Spinal cord (tissue), 10 donors: Measurements from ENCODE around the gene PCID2. TPM values are rescaled to one million over a fixed set of nuclear protein-coding genes. Genes with fewer than 3 reads are reported as not detected.

ENCODE experiments used
- DNase-seq, 6 donors: peaks; one replicate each; pipeline versions ENCODE4 v3.0.0 to v3.0.0-alpha.2; 2013 to 2015; ENCODE audit warnings: low spot score in 6 of 6, low read depth in 4 of 6
- H3K27ac ChIP-seq: one replicate; pipeline ENCODE4 v1.5.1; 2013; ENCODE audit warnings: low read depth, low read length, control low read depth
- H3K27me3 ChIP-seq: one replicate; pipeline ENCODE4 v1.6.1; 2013; ENCODE audit warnings: low read length; ENCODE audit not compliant: control insufficient read depth, insufficient read depth
- H3K36me3 ChIP-seq: one replicate; pipeline ENCODE4 v1.6.1; 2013; ENCODE audit warnings: low read length; ENCODE audit not compliant: control insufficient read depth, insufficient read depth
- H3K4me1 ChIP-seq: one replicate; pipeline ENCODE4 v1.6.1; 2013; ENCODE audit warnings: low read length; ENCODE audit not compliant: control insufficient read depth, insufficient read depth
- H3K4me3 ChIP-seq: one replicate; pipeline ENCODE4 v1.5.1; 2013; ENCODE audit warnings: low read depth, low read length, control low read depth
- H3K9me3 ChIP-seq: one replicate; pipeline ENCODE4 v1.6.1; 2013; ENCODE audit warnings: low read length; ENCODE audit not compliant: control insufficient read depth, insufficient read depth
- WGBS: methylation state at CpG from one replicate; pipeline ENCODE4 v1.1.5; 2013; ENCODE audit warnings: missing lambda C conversion rate; ENCODE audit not compliant: insufficient coverage; 5-methylcytosine and 5-hydroxymethylcytosine counted together
- polyA plus RNA-seq, 2 donors: library from polyadenylated mRNA; unstranded; fragments of 120-200 nt; gene quantifications; one replicate each; pipeline ENCODE4 v1.2.1, GENCODE V29; 2013; ENCODE audit not compliant: insufficient read length in 2 of 2
- total RNA-seq, 2 donors: library from RNA; depleted of rRNA in 1 of 2; stranded (reverse); fragments of 120-200 nt in 1 of 2; fragments of >200 nt in 1 of 2; gene quantifications; one replicate each; pipeline versions ENCODE4 v1.2.3 to v1.2.4, GENCODE V29; 2013 to 2014
- donor health status: healthy.

The PCID2 gene
- total and polyA plus RNA-seq, 4 donors: 32.4 to 51.5 (median 45.4) TPM

DNA sequence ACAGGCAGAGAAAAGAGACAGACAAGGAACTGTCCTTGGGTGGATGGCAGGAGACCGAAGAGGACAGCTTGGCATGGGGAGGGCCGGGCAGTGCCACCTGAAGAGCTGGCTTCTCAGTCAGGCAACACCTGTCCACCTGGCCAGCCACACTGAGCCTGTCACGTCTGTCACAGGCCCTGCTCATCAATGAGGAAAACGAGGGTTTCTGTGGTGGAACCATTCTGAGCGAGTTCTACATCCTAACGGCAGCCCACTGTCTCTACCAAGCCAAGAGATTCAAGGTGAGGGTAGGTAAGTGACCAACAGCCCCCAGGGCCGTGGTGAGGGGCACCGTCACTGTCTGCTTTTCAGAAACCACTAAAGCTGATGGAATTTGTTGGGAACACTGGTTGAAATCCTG, 61.3 kb downstream of the PCID2 start:
- Histone ChIP-seq H3K27me3 (peaks cover 4% of the 10 kb centered on the region), H3K36me3 (peaks cover 7% of the 10 kb centered on the region), H3K4me3 (no peak overlapping the region), H3K27ac (no peak overlapping the region), H3K9me3 (no peaks in the 10 kb centered on the region), H3K4me1 (peaks cover 7% of the 10 kb centered on the region)
- WGBS: 83% methylated on average over 5 of the region's 8 CpGs
- DNase-seq: no peak

GRCh38 chr13:113146750-113147149, 61.7 kb downstream of the PCID2 start:
- Histone ChIP-seq H3K4me3 (no peak overlapping the region), H3K4me1 (peaks cover 3% of the 10 kb centered on the region), H3K9me3 (no peaks in the 10 kb centered on the region), H3K27ac (no peak overlapping the region), H3K36me3 (peaks cover 7% of the 10 kb centered on the region), H3K27me3 (no peaks in the 10 kb centered on the region)
- DNase-seq: no peak
- 79% methylated on average over 9 of the region's 9 CpGs for WGBS

DNA sequence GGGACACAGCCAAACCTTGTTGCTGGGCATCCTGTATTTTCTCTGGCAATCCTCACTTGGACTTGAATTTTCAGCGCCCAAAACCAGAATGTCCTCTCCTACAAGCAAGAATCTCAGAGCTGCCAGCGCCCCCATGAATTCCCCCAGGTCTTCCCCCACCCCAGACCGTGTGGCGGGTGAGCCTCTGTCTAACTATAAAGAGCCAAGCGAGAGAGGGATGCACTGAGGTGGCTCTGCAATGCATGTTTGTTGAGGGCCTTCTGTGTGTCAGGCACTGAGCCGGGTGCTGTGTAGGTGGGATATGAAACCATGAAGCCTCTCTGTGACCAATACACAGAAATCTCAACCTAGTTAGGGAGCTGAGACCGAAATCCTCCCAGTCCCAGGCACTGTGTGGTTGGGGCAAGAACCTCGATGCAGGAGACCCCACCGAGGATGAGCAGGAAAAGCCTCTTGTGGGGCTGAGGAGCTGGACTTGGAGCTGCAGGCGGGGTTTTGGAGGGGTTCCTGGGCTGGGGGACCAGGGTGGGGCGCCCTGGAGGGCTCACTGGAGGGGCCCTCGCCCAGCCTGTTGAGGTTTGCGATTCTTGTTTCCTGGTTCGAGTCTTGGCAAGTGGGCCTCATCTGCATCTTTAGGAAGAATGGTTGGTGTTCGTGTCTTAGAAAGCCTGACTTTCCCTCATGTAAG, 62.4 kb downstream of the PCID2 start:
- H3K4me1 ChIP-seq: no peaks in the 10 kb centered on the region
- H3K27ac ChIP-seq: no peak overlapping the region
- H3K27me3 ChIP-seq: no peaks in the 10 kb centered on the region
- DNase-seq: no peak
- peaks cover 12% of the 10 kb centered on the region for H3K36me3 ChIP-seq
- H3K4me3 ChIP-seq: no peak overlapping the region
- 94% methylated on average over 8 of the region's 15 CpGs for WGBS
- H3K9me3 ChIP-seq: no peaks in the 10 kb centered on the region

GRCh38 chr13:113145496-113145895, 63.0 kb downstream of the PCID2 start:
- no peak for DNase-seq
- no peak overlapping the region for H3K27ac ChIP-seq
- no peak overlapping the region for H3K4me3 ChIP-seq
- no peaks in the 10 kb centered on the region for H3K9me3 ChIP-seq
- peaks cover 14% of the 10 kb centered on the region for H3K36me3 ChIP-seq
- 80% methylated on average over 6 of the region's 12 CpGs for WGBS
- no peaks in the 10 kb centered on the region for H3K4me1 ChIP-seq
- H3K27me3 ChIP-seq: no peaks in the 10 kb centered on the region

GRCh38 chr13:113144255-113144629, 64.2 kb downstream of the PCID2 start:
- H3K27me3 ChIP-seq: no peaks in the 10 kb centered on the region
- DNase-seq: no peak
- no peak overlapping the region for H3K4me3 ChIP-seq
- peaks cover 7% of the 10 kb centered on the region for H3K36me3 ChIP-seq
- no peak overlapping the region for H3K27ac ChIP-seq
- H3K4me1 ChIP-seq: no peaks in the 10 kb centered on the region
- 53% methylated on average over 3 of the region's 12 CpGs for WGBS
- no peaks in the 10 kb centered on the region for H3K9me3 ChIP-seq

- 74% methylated on average over 39 of the region's 39 CpGs for WGBS
- no peak overlapping the region for H3K4me3 ChIP-seq
- H3K4me1 ChIP-seq: no peaks in the 10 kb centered on the region
- H3K9me3 ChIP-seq: no peaks in the 10 kb centered on the region
- DNase-seq: no peak
- peaks cover 7% of the 10 kb centered on the region for H3K36me3 ChIP-seq
- H3K27me3 ChIP-seq: no peaks in the 10 kb centered on the region
- H3K27ac ChIP-seq: no peak overlapping the region
Measured at GRCh38 chr13:113143466-113144254, 64.8 kb downstream of the PCID2 start.

DNA sequence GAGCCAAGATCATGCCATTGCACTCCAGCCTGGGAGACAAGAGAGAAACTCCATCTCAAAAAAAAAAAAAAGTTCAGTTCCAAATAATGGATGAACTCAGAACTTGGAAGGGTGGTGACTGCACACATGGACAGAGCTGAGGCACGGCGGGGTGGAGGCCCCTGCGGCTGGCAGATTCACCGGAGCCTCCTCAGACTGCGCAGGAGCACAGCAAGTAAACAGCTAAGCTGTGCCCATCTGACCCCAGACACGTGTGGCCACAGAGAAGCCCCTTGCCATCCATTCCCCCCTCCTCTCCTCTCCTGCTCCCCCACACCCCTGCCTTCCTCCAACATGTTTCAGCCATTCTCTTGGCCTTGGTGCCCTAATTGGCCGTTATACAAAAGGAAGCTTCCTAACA, 65.6 kb downstream of the PCID2 start:
- peaks cover 7% of the 10 kb centered on the region for H3K36me3 ChIP-seq
- 75% methylated on average over 6 of the region's 7 CpGs for WGBS
- no peak overlapping the region for H3K4me3 ChIP-seq
- H3K27me3 ChIP-seq: no peaks in the 10 kb centered on the region
- no peak overlapping the region for H3K27ac ChIP-seq
- no peak for DNase-seq
- H3K4me1 ChIP-seq: no peaks in the 10 kb centered on the region
- no peaks in the 10 kb centered on the region for H3K9me3 ChIP-seq

DNA sequence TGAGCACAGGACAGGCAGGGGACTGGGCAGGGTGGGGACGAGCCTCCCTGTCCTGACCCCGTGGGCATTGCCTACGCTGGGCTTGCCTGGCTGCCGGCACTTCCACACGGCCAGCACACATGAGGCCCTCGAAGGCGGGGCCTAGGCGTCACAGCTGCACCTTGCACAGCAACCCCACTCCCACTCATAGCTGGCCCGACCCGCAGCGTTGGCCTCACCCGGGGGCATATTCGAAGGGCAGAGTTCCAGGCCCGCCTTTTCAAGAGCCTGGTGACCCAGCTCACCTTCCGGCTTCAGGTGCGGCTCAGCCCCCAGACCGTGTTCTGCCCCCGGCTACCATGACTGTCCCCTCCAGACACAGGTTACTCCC, 66.9 kb downstream of the PCID2 start:
- H3K36me3 ChIP-seq: peaks cover 7% of the 10 kb centered on the region
- 95% methylated on average over 18 of the region's 18 CpGs for WGBS
- no peak for DNase-seq
- H3K4me1 ChIP-seq: no peaks in the 10 kb centered on the region
- H3K4me3 ChIP-seq: no peak overlapping the region
- H3K27ac ChIP-seq: no peak overlapping the region
- no peaks in the 10 kb centered on the region for H3K27me3 ChIP-seq
- H3K9me3 ChIP-seq: no peaks in the 10 kb centered on the region

DNA sequence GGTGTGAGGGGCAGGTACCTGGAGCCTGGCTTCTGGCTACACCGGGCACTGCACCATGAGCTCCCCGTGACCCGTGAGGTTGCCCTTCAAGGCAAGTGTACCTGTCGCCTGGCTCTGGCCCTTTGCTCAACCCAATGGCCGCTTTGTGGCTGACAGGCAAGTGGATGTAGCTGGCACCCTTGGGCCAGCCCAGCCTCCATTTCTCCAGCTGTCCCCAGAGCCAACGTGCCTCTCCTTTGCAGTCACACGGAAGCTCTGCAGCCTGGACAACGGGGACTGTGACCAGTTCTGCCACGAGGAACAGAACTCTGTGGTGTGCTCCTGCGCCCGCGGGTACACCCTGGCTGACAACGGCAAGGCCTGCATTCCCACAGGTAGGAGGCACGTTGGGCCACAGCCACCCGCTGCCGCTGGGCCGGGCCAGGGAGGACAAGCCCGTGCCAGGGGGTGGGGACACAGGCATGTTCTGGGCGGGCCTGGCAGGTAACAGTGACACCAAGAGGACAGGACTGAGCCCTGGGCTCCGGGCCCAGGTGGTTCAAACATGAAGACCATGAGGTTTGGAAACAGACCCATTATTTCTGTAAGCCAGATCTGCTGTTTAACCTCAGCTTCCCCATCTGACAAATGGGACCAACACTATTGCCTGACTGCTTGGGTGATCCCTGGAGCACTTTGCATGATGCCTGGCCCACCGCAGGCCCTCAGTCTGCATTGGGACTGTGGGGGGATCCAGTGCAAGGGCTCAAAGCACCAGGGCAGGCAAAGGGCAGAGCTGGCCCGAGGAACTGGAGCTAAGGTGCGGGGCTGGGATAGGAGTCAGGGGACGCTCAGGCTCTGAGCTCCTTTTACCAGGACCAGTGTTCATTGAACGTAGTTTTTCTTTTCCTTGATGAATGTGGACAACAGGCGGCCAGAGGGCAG, 67.5 kb downstream of the PCID2 start:
- Histone ChIP-seq H3K27ac (no peak overlapping the region), H3K27me3 (no peaks in the 10 kb centered on the region), H3K4me1 (no peaks in the 10 kb centered on the region), H3K36me3 (peaks cover 7% of the 10 kb centered on the region), H3K9me3 (no peaks in the 10 kb centered on the region), H3K4me3 (no peak overlapping the region)
- WGBS: 90% methylated on average over 26 of the region's 26 CpGs
- no peak for DNase-seq
